GM23338 (cell line): Measurements from ENCODE around the gene CAPN9. TPM values are rescaled to one million over a fixed set of nuclear protein-coding genes. Genes with fewer than 3 reads are reported as not detected.

Experiments
- ATAC-seq: fragments of 200-7000 bp; cut with Tn5 transposase; 3 replicates; pipeline ENCODE4 v1.9.1; 2020
- DNase-seq: peaks from one replicate; pipeline ENCODE4 v3.0.0-alpha.2; 2015; ENCODE audit warnings: low spot score
- H2AFZ ChIP-seq: fragments of 200-600 bp; sonication (generic); 2 replicates; pipeline ENCODE4 v1.8.0; 2016; ENCODE audit warnings: antibody characterized with exemption, mild to moderate bottlenecking, moderate library complexity
- H3F3A ChIP-seq: fragments of 200-600 bp; sonication (generic); replicated peaks from 2 replicates; pipeline ENCODE4 v1.8.0; 2017; ENCODE audit warnings: antibody characterized with exemption, mixed run types, low read depth
- H3K27ac ChIP-seq: fragments of 200-600 bp; sonication (generic); 2 replicates; pipeline ENCODE4 v1.6.1; 2016; ENCODE audit warnings: low read depth
- H3K27me3 ChIP-seq: fragments of 200-600 bp; sonication (generic); 2 replicates; pipeline ENCODE4 v1.8.0; 2016; ENCODE audit warnings: mild to moderate bottlenecking, mixed run types, moderate library complexity; ENCODE audit not compliant: insufficient read depth
- H3K36me3 ChIP-seq: fragments of 200-600 bp; sonication (generic); 2 replicates; pipeline ENCODE4 v1.8.0; 2016; ENCODE audit warnings: mild to moderate bottlenecking; ENCODE audit not compliant: insufficient read depth
- H3K4me1 ChIP-seq: fragments of 200-600 bp; sonication (generic); 2 replicates; pipeline ENCODE4 v1.8.0; 2016; ENCODE audit warnings: mild to moderate bottlenecking, moderate library complexity; ENCODE audit not compliant: insufficient read depth
- H3K4me2 ChIP-seq: fragments of 200-600 bp; sonication (generic); 2 replicates; pipeline ENCODE4 v1.7.1; 2017; ENCODE audit warnings: mixed run types
- H3K4me3 ChIP-seq: fragments of 200-600 bp; sonication (generic); 2 replicates; pipeline ENCODE4 v1.6.1; 2016; ENCODE audit warnings: mixed run types
- H3K79me2 ChIP-seq: fragments of 200-600 bp; sonication (generic); replicated peaks from 2 replicates; pipeline ENCODE4 v1.8.0; 2017; ENCODE audit warnings: mild to moderate bottlenecking; ENCODE audit not compliant: insufficient read depth
- H3K9me2 ChIP-seq: fragments of 200-600 bp; sonication (generic); 2 replicates; pipeline ENCODE4 v1.8.0; 2017; ENCODE audit not compliant: insufficient read depth
- H4K20me1 ChIP-seq: fragments of 200-600 bp; sonication (generic); replicated peaks from 2 replicates; pipeline ENCODE4 v1.8.0; 2017; ENCODE audit warnings: mild to moderate bottlenecking; ENCODE audit not compliant: insufficient read depth
- H3K27ac Mint-ChIP-seq: 2 replicates; pipeline ENCODE4 v1.8.0; 2020; ENCODE audit warnings: inconsistent platforms, mild to moderate bottlenecking, moderate library complexity, mixed read lengths
- H3K27me3 Mint-ChIP-seq: 3 replicates; pipeline ENCODE4 v1.8.0; 2022; ENCODE audit warnings: low read depth, mild to moderate bottlenecking, moderate library complexity, mixed read lengths, inconsistent platforms; ENCODE audit not compliant: insufficient read depth, poor library complexity
- H3K36me3 Mint-ChIP-seq: 3 replicates; pipeline ENCODE4 v1.8.0; 2021; ENCODE audit warnings: low read depth, mild to moderate bottlenecking, inconsistent platforms, moderate library complexity, mixed read lengths
- H3K4me1 Mint-ChIP-seq: 3 replicates; pipeline ENCODE4 v1.8.0; 2020; ENCODE audit warnings: mild to moderate bottlenecking, inconsistent platforms, mixed read lengths
- H3K4me3 Mint-ChIP-seq: 3 replicates; pipeline ENCODE4 v1.8.0; 2021; ENCODE audit warnings: moderate library complexity, mild to moderate bottlenecking, inconsistent platforms, mixed read lengths
- H3K9me3 Mint-ChIP-seq: 3 replicates; pipeline ENCODE4 v1.8.0; 2020; ENCODE audit warnings: moderate library complexity, mild to moderate bottlenecking, inconsistent platforms, mixed read lengths
- CREB1 ChIP-seq: fragments of 250-450 bp; sonication (Bioruptor Pico); IDR thresholded peaks from 2 replicates; pipeline ENCODE4 v1.5.0; 2020; ENCODE audit warnings: low read depth, mild to moderate bottlenecking, moderate library complexity
- ETS1 ChIP-seq: IDR thresholded peaks from 2 replicates; pipeline ENCODE4 v1.6.1; 2016; ENCODE audit warnings: antibody characterized with exemption
- EZH2phosphoT487 ChIP-seq: fragments of 200-600 bp; sonication (generic); IDR thresholded peaks from one replicate; pipeline ENCODE4 v1.8.1; 2018; ENCODE audit warnings: antibody characterized with exemption; ENCODE audit not compliant: unreplicated experiment
- JUNB ChIP-seq: IDR thresholded peaks from one replicate; pipeline ENCODE4 v1.6.1; 2016; ENCODE audit warnings: antibody characterized with exemption; ENCODE audit not compliant: unreplicated experiment
- STAT1 ChIP-seq: IDR thresholded peaks from one replicate; pipeline ENCODE4 v1.6.1; 2016; ENCODE audit warnings: antibody characterized with exemption; ENCODE audit not compliant: unreplicated experiment
- ZNF114 ChIP-seq: fragments of 250-450 bp; sonication (Bioruptor Pico); IDR thresholded peaks from 2 replicates; pipeline ENCODE4 v1.5.0; 2020; ENCODE audit warnings: mild to moderate bottlenecking, moderate library complexity
- polyA plus RNA-seq: library from polyadenylated mRNA; unstranded; fragments of >200 nt; fragmentation: Nextera tagmentation; extraction: Ambion mirVana; gene quantifications from 2 replicates; pipeline ENCODE4 v1.2.1, GENCODE V29; 2016
- total RNA-seq: library from RNA; depleted of rRNA; stranded (reverse); fragments of >200 nt; shearing (Covaris generic); gene quantifications from 2 replicates; pipeline ENCODE4 v1.2.3, GENCODE V29; 2014
- TF ChIP-seq, protein P1 (sequence below): IDR thresholded peaks from one replicate; pipeline ENCODE4 v1.6.1; 2018; ENCODE audit warnings: antibody characterized with exemption; ENCODE audit not compliant: unreplicated experiment

Gene CAPN9
- total and polyA plus RNA-seq, 2 experiments from 2014 or later, result 0.07 TPM; not detected in 1

DNA sequence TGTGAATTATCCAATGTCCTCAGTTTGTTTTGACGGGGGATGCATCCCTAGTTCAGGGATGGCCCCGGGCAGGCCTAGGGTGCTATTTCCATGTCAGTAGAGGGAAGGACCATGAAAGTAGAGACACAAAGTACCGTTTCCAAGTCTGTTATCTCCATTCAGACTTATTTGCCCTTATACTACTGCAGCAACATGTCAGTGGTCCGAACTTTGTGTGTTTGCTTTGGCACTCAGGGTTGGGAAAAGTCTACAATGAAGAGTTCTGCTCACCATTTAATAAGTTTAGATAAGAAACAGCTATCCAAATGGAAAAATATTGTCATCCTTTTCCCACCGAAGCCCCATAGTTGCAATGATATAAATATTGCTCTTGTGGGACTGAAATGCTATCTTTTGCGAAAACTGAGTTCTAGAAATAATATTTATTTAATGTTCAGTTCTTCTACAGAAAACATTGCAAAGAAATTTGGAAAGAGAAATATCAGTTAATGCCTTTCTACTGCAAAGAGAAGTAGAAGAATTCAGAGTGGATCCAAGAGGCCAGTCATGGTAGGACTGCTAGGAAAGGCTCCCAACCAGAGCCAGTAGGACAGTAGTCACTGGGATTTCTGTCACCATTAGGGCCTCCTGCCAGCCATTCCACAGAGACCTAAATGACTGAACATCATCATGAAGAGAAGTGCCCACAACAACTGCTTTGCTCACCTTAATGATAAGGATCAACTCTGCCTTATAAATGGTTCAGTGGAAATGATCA is 21.8 kb upstream of the CAPN9 start (continued):
- TF ChIP-seq ETS1 (no peak), STAT1 (no peak)

DNA sequence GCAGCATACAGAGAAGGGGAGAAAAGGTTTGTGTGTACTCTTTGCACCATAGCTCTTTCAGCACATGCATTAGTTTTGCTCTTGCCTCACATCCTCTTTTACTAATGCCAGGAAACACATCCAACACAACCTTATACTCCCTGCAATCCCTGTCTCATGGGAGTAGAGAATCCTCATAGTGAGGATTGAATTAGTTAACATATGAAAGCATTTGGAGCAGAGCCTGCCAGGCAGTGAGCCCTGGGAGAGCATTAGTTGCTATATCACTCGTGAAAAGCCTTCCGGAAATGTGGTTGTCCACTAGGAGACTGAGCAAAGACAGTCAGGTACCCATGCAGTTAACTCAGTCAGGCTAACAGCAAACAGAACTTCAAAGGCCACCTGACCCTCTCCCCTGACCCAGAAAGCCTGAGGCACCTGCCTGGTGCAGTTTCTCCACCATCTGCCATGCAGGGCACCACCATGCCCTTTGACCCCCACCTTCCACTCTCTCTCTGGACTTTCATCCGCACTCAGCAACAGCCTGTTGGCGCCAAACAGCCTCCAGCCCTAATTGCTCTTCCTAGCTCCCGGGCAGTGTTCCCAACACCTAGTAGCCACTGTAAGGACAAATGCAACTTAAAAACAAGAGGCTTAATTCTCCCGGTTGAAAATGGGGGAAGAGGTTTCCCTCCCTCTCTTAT is 18.3 kb upstream of the CAPN9 start:
- DNase-seq (peak; percentile 30), ATAC-seq (peak; percentile 85)
- H3K36me3 Mint-ChIP-seq, result no peaks in the 10 kb centered on the region
- H3K4me3 Mint-ChIP-seq, result no peak overlapping the region; the same call in 2 of the 3 replicates
- no peaks in the 10 kb centered on the region for H3K79me2 ChIP-seq
- no peaks in the 10 kb centered on the region for H4K20me1 ChIP-seq
- peaks cover 17% of the 10 kb centered on the region for H3K4me1 Mint-ChIP-seq
- peaks cover 7% of the 10 kb centered on the region for H3K27me3 Mint-ChIP-seq
- peak overlapping the region; percentile 7; the same call in 1 of the 2 replicates for H3K4me2 ChIP-seq
- no peaks in the 10 kb centered on the region; the same call in 2 of the 3 replicates for H3K9me3 Mint-ChIP-seq
- no peak overlapping the region for H3K27ac ChIP-seq
- H3K4me3 ChIP-seq, result no peak overlapping the region
- H3K36me3 ChIP-seq, result no peaks in the 10 kb centered on the region
- H3K9me2 ChIP-seq, result 0 out of 2 replicates have a peak, but pooled peaks cover 4% of the 10 kb centered on the region
- peak overlapping the region; percentile 23; the same call in 1 of the 2 replicates for H2AFZ ChIP-seq
- no peak for TF ChIP-seq ZNF114 (CRISPR knock-in tag)
- no peak for TF ChIP-seq CREB1
- TF ChIP-seq, protein P1, sequence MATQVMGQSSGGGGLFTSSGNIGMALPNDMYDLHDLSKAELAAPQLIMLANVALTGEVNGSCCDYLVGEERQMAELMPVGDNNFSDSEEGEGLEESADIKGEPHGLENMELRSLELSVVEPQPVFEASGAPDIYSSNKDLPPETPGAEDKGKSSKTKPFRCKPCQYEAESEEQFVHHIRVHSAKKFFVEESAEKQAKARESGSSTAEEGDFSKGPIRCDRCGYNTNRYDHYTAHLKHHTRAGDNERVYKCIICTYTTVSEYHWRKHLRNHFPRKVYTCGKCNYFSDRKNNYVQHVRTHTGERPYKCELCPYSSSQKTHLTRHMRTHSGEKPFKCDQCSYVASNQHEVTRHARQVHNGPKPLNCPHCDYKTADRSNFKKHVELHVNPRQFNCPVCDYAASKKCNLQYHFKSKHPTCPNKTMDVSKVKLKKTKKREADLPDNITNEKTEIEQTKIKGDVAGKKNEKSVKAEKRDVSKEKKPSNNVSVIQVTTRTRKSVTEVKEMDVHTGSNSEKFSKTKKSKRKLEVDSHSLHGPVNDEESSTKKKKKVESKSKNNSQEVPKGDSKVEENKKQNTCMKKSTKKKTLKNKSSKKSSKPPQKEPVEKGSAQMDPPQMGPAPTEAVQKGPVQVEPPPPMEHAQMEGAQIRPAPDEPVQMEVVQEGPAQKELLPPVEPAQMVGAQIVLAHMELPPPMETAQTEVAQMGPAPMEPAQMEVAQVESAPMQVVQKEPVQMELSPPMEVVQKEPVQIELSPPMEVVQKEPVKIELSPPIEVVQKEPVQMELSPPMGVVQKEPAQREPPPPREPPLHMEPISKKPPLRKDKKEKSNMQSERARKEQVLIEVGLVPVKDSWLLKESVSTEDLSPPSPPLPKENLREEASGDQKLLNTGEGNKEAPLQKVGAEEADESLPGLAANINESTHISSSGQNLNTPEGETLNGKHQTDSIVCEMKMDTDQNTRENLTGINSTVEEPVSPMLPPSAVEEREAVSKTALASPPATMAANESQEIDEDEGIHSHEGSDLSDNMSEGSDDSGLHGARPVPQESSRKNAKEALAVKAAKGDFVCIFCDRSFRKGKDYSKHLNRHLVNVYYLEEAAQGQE, result no peak
- TF ChIP-seq JUNB, result no peak
- H3K27me3 ChIP-seq, result no peaks in the 10 kb centered on the region
- H3K4me1 ChIP-seq, result peaks cover 14% of the 10 kb centered on the region
- no peak overlapping the region for H3K27ac Mint-ChIP-seq
- no peaks in the 10 kb centered on the region for H3F3A ChIP-seq

- peaks cover 20% of the 10 kb centered on the region for H3K4me1 Mint-ChIP-seq
- H3K27ac ChIP-seq, result no peak overlapping the region
- TF ChIP-seq EZH2phosphoT487 (no peak), CREB1 (no peak)
Observed at GRCh38 chr1:230730977-230731376, 16.2 kb upstream of the CAPN9 start.

More at GRCh38 chr1:230730977-230731376, 16.2 kb upstream of the CAPN9 start:
- DNase-seq (no peak), ATAC-seq (no peak)
- no peaks in the 10 kb centered on the region for H3K36me3 ChIP-seq
- no peaks in the 10 kb centered on the region for H3K27me3 ChIP-seq
- H3F3A ChIP-seq, result no peaks in the 10 kb centered on the region
- no peaks in the 10 kb centered on the region; the same call in 2 of the 3 replicates for H3K9me3 Mint-ChIP-seq
- H4K20me1 ChIP-seq, result no peaks in the 10 kb centered on the region
- no peak overlapping the region for H3K4me2 ChIP-seq
- H3K27me3 Mint-ChIP-seq, result peaks cover 7% of the 10 kb centered on the region
- H3K4me3 Mint-ChIP-seq, result no peak overlapping the region
- no peak overlapping the region for H3K4me3 ChIP-seq
- H3K27ac Mint-ChIP-seq, result no peak overlapping the region
- H3K9me2 ChIP-seq, result no peaks in the 10 kb centered on the region
- H3K79me2 ChIP-seq, result no peaks in the 10 kb centered on the region
- peaks cover 14% of the 10 kb centered on the region for H3K4me1 ChIP-seq
- no peaks in the 10 kb centered on the region for H3K36me3 Mint-ChIP-seq
- H2AFZ ChIP-seq, result no peak overlapping the region
